HL-60 (cell line): Measurements from ENCODE around the gene ASB18.

Source experiments
- DNase-seq, 2 experiments: peaks; one replicate each; pipeline ENCODE4 v3.0.0-alpha.2; 2010 to 2020; ENCODE audit warnings: low read depth in 1 of 2, low spot score in 1 of 2
- H3K27ac ChIP-seq: fragments of 250-450 bp; sonication (Bioruptor Pico); replicated peaks from 2 replicates; pipeline ENCODE4 v1.5.1; 2020; ENCODE audit warnings: mild to moderate bottlenecking, moderate library complexity
- H3K27me3 ChIP-seq: fragments of 250-450 bp; sonication (Bioruptor Pico); 2 replicates; pipeline ENCODE4 v1.5.1; 2021; ENCODE audit warnings: mild to moderate bottlenecking, moderate library complexity; ENCODE audit not compliant: insufficient read depth, poor library complexity, severe bottlenecking
- H3K4me3 ChIP-seq: replicated peaks from 2 replicates; pipeline ENCODE4 v1.5.1; 2011; ENCODE audit warnings: mild to moderate bottlenecking, control low read depth, low read length; ENCODE audit not compliant: insufficient read depth
- CTCF ChIP-seq: IDR thresholded peaks from one replicate; pipeline ENCODE4 v1.5.1; 2011; ENCODE audit warnings: low read length, control low read depth, inconsistent platforms; ENCODE audit not compliant: insufficient read depth
- GABPA ChIP-seq: IDR thresholded peaks from 2 replicates; pipeline ENCODE4 v1.6.1; 2012; ENCODE audit warnings: low read depth
- POLR2AphosphoS5 ChIP-seq: IDR thresholded peaks from 2 replicates; pipeline ENCODE4 v1.6.1; 2012; ENCODE audit warnings: low read depth
- REST ChIP-seq: IDR thresholded peaks from 2 replicates; pipeline ENCODE4 v1.6.1; 2012; ENCODE audit warnings: low read depth; ENCODE audit not compliant: insufficient replicate concordance
- SPI1 ChIP-seq: IDR thresholded peaks from 2 replicates; pipeline ENCODE4 v1.6.1; 2012; ENCODE audit warnings: low read depth, mild to moderate bottlenecking, borderline replicate concordance

The ASB18 gene

GRCh38 chr2:236244256-236244655 lies 19.9 kb downstream of the ASB18 start:
- TF ChIP-seq SPI1: no peak
- no peak for TF ChIP-seq GABPA
- TF ChIP-seq REST: no peak
- Histone ChIP-seq H3K27me3 (no peaks in the 10 kb centered on the region), H3K4me3 (no peak overlapping the region), H3K27ac (no peak overlapping the region)
- DNase-seq: no peak

GRCh38 chr2:236242057-236242495 lies 22.1 kb downstream of the ASB18 start:
- no peak overlapping the region for H3K4me3 ChIP-seq
- TF ChIP-seq POLR2AphosphoS5 (no peak), CTCF (no peak), GABPA (no peak), SPI1 (no peak), REST (no peak)
- no peak for DNase-seq
- no peak overlapping the region for H3K27ac ChIP-seq
- no peaks in the 10 kb centered on the region for H3K27me3 ChIP-seq

GRCh38 chr2:236241181-236242056 lies 22.8 kb downstream of the ASB18 start:
- DNase-seq: no peak
- TF ChIP-seq POLR2AphosphoS5 (no peak), REST (no peak), SPI1 (no peak)
- H3K4me3 ChIP-seq: no peak overlapping the region
- peaks cover 2% of the 10 kb centered on the region for H3K27me3 ChIP-seq
- H3K27ac ChIP-seq: no peak overlapping the region
